NCI-H524 (cell line): Measurements from ENCODE around the gene NPPA.

Source experiments
- DNase-seq, 2 experiments: peaks; one replicate each; lab custom pipeline; 2025; lab: John Stamatoyannopoulos, UW

The NPPA gene

DNA sequence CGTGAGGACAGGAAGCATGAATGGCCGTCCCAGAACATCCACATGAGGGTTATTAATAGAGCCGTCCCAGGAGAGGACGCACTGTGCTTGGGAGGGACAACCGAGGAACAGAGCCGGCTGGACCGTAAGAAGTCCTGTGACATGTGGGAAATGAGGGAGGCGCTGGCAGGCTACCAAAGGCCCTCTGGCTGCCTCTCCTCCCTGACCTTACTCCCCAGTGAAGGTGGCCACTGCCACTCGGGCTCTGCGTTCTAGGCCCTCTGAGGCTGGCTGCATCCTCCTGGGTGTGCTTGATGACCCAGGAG lies 26.6 kb upstream of the NPPA start:
- no peak for DNase-seq

DNA sequence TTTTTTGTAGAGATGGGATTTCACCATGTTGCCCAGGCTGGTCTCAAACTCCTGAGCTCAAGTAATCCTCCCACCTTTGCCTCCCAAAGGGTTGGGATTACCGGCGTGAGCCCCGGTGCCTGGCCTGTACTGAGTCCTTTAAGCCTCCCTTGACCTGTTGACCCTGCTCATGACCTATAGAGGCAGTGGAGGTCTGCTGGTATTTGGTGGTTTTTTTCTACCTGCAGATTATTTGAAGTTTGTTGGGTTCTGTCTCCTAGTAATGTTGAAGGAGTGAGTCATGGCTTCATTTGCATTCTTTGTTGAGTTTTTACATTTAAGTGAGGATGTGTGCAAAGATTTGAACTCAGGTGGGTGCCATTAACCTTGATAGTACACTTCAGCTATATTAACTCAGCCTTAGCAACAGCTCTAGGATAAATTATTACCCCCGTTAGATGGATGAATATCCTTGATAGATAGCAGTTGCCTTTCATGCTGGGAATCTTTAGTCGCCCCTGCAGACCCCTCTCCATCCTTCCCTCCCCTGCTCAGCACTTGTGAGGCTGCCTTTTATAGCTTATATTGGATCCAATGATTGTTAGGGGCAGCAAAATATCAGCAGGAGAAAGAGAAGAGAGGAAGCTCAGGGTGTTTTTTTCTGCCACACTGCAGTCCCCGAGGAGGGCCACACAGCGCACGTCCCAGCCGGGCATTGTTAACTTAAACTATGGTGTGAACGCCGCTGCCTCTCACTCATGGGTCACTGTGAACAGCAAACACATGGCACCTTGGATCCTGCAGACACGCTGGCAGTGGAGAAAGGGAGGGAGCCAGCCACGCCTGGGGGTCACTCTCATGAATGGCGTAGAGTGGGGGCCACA lies 26.0 kb upstream of the NPPA start:
- no peak for DNase-seq

DNA sequence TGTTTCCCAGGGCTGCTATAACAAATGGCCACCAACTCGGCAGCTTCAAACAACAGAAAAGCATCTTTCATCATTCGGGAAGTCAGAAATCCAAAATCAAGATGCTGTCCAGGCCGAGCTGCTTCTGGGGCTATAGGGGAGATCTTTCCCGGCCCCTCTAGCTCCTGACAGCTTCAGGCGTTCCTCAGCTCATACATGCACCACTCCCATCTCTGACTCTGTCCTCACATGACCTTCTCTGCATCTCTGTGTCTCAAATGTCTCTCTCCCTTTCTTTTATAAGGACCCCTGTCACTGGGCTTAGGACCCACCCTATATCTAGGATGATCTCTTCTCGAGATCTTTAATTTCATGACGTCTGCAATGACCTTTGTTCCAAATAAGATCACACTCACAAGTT lies 25.0 kb upstream of the NPPA start:
- DNase-seq: no peak

DNA sequence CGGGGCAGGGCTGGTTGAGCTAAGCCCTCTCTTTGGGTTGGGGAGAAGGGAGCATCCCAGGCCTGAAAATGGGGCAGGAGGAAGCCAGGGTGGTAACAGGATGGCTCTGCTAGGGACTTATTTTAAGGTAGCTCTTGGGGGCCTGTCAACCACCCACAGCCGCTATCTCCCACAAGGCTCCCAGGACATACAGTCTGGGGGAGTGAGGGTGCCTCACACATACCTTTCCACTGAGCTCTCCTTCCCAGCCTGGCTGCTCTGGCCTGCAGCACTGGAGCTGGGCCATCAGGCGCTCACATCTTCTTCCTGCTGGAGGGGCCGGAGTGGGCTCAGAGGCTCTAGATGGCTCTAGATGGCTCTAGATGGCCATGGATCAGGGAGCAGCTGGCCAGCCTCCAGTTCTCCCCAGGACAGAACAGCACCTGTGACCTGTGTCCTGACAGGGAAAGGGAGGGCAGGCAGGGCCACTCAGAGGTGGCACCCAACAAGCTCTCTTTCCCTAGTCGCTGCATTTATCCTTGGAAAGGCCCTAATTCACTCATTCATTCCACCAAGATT lies 22.1 kb upstream of the NPPA start:
- no peak for DNase-seq

DNA sequence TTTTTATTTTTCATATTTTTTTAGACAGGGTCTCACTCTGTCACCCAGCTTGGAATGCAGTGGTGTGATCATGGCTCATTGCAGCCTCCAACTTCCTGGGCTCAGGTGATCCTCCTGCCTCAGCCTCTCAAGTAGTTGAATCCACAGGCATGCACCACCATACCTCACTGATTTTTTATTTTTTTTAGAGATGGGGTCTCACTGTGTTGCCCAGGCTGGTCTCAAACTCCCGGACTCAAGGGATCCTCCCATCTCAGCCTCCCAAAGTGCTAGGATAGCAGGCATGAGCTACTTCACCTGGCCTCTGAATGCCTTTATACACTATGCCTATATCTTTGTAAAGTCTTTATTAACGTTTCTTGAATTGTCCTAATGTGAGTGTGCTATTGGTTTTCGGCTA lies 21.5 kb upstream of the NPPA start:
- DNase-seq: no peak

DNA sequence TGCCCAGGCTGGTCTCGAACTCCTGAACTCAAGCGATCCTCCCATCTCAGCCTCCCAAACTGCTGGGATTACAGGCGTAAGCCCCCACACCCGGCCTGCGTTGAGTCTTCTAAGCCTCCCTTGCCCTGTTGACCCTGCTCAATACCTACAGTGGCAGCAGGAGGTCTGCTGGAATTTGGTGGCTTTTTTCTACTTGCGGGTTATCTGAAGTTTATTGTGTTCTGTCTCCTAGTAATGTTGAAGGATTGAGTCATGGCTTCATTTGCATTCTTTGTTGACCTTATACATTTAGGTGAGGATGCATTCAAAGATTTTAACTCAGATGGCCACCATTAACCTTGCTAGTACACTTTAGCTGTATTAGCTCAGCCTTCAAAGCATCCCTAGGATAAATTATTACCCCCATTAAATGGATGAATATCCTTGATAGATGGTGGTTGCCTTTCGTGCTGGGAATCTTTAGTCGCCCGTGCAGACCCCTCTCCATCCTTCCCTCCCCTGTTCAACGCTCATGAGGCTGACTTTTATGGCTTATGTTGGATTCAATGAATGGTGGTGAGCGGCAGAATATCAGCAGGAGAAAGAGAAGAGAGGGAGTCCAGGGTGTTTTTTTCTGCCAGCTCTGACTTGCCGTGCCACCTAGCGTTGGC lies 20.9 kb upstream of the NPPA start:
- no peak for DNase-seq

DNA sequence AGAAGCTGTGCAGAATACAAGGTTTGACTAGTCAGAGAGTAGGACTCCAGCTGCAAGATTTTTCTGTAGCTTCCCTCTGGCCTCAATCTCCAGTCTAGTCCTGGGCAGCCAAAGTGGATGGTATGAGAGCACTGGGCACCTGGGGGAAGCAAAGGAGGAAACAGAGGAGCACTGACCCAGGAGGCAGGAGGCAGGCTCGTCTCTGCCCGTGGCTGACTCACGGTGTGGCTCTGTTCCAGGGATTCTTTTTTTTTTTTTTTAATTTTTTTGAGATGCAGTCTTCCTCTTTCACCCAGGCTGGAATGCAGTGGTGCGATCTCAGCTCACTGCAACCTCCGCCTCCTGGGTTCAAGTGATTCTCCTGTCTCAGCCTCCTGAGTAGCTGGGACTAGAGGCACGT lies 15.3 kb upstream of the NPPA start:
- no peak for DNase-seq

DNA sequence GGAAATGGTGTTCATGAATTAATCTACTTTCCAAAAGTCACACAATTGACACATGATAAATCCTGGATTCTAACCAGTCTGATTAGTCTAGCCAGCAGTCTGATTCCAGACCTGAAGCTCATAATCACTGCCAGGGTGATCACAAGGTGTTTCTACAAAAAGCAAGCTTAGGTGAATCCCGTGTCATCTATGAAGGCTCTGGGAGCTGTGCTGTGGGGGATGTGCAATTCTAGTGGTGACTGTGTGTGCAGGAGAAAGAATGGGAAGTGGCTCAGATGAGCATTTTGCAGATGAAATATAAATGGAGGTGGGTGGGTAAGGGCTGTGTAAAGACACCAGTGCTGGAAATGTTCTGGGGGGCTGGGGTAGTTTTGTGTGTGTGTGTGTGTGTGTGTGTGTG lies 13.0 kb upstream of the NPPA start:
- DNase-seq: no peak

DNA sequence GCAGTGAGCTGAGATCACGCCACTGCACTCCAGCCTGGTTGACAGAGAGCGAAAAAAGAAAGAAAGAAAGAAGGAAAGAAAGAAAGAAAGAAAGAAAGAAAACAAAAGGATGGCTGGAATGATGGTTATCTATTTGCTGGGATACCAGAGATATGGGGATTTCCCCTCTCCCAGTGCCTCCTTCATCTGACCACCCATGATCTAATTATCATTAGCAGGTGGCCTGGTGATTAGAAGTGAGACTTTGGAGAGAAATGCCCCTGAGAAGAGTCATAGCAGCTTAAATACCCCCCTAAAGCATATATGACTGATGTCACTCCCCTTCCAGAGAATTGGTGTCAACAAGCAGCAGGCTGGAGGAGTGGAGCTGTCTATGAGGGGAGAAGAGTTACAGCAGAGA lies 12.5 kb upstream of the NPPA start:
- DNase-seq: peak in 1 of 2 experiments; percentile 51

DNA sequence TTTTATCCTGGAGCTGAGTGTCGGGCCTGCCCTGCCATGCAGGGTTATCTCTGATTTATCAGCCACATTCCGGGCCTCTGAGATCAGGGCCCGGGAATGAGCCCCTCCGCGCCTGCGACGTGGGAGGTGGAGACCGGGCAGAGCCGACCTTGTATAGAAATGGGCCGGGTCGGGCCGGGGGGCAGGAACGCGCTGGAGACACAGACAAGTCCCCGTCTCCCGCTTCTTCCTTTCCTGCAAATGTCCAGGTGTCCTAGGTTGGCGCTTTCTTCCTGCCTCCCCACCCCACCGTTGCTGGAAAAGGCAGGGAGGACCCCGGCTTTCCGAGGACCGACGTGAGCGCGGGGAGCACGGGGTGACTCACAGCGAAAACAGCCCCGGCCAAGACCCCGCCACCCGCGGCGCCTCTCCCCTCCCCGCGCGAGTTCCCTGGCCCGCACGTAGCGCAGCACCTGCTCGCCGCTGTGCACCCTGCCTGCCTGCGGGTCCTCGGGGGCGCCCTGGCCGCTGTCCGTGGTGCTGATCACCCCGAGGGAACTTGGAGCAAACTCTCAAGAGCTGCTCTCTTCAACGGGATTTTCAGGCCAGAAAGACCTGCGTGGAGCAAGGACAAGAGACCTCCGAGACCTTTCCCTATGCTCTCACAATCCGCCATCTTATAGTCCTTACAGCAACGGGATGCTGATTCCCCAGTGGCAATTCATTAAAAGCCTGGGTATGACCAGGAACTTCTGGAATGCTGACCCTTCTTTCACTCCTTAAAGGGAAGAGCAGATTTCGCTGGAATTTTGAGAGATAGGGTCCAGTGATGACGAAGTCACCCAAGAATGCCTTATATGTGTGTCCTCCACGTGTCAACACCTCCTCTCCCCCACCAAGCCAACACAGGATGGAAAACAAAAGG lies 11.6 kb upstream of the NPPA start:
- DNase-seq: no peak

DNA sequence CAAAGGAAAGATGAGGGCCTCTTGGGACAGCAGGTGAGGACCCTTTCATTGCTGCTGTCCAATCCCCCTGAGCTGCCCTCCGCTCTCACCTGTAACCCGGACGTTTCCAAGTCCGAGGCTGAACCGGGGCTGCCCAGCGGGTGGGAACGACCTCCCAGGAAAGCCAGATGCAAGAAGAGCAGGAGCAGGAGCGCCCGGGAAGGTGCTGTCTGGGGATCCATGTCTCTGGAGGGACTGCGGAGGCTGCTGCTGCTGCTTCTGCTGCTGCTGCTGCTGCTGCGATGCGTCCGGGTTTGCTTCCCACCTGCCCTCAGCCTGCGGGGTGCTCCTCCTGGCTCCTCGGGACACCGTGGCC lies 11.0 kb upstream of the NPPA start, which contains the start of gene NPPB:
TSS of gene NPPB (minus strand) at position 333 of the 355 bp plus-strand sequence. CDS start at position 221, 112 bp downstream.
- DNase-seq: no peak

DNA sequence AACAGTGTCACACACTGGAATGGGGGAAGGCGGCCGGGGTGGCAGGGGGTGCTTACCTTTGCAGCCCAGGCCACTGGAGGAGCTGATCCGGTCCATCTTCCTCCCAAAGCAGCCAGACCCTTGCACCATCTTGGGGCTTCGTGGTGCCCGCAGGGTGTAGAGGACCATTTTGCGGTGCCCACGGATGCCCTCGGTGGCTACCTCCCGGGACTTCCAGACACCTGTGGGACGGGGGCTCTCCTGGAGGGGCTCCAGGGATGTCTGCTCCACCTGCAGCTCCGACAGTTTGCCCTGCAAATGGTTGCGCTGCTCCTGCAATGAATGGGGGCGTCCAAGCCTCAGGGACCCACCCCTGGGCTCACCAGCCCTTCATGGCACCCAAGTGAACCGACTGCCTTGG lies 10.6 kb upstream of the NPPA start:
- DNase-seq: no peak

DNA sequence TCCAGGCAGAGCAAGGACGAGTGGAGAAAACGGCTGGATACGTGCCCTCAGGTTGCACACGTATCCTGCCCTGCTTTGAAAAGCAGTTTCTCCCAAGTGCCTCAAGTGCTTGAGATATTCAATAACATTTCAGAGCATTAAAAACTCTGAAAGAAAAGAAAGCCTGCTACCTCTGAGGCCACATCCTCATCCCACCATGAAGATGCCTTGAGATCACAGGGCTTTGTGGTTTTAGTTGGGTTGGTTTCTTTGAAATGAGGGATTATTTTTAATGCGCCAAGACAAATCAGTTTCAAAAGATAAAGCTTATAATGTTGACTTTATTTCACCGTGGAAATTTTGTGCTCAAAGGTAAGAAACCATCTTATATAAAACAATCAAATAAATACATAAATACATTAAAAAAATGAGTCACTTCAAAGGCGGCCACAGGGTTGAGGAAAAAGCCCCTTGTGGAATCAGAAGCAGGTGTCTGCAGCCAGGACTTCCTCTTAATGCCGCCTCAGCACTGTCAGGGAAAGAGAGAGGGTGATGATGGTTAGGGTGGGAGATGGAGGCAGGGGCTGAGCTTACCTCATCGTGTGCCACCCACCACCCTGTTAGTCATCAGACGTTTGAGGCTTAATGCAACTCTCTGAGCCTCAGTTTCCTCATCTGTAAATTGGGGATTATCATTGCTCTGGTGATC lies 9.7 kb upstream of the NPPA start:
- no peak for DNase-seq

DNA sequence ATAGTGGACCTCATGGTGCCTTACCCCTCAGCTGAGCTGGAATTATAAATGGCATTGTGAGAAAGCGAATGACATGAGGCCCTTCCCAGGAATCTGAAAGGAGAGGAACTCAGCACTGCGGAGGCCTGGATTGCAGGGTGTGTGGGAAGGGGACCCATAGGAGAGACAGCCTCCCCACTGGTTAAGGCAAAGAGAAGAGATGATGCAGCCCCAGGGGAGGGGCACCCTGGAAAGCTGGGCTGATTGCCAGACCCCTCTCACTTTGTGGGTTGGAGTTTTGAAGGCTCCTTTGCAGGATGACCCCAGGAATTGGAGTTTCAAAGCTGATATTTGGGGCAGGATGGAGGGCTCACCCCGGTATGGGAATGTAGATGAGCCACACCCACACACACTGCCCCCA lies 9.1 kb upstream of the NPPA start:
- no peak for DNase-seq

DNA sequence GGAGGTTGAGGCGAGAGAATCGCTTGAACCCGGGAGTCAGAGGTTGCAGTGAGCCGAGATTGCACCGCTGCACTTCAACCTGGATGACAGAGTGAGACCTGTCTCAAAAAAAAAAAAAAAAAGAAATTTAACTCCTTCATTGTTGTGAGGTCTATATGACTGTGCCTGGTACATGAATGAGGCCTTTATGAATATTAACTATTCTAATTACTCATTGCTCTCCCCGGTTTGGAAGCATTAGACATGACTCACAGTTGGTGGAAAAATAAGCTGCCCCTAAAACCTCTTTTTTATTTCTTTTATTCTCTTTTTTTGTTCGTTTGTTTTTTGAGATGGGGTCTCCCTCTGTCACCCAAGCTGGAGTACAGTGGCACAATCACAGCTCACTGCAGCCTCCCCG lies 7.8 kb upstream of the NPPA start:
- DNase-seq: no peak

DNA sequence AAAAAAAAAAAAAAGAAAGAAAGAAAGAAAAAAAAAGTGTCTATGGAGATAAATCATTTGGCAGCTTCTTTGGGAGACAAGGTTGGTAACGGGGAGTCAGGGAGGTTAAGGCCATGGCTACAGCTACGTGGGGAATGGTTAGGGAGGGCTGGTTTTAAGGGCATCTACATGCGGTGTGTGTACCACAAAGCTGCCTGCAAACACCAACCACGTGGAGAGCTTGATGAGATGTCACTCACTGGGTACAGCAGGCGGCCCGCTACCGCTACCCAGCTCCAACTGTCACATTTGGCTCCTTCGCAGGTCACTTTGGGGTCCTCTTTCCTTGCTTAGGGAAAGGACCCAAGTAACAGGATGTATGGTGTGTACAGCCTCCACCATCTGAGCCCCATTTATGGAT lies 6.9 kb upstream of the NPPA start:
- no peak for DNase-seq

DNA sequence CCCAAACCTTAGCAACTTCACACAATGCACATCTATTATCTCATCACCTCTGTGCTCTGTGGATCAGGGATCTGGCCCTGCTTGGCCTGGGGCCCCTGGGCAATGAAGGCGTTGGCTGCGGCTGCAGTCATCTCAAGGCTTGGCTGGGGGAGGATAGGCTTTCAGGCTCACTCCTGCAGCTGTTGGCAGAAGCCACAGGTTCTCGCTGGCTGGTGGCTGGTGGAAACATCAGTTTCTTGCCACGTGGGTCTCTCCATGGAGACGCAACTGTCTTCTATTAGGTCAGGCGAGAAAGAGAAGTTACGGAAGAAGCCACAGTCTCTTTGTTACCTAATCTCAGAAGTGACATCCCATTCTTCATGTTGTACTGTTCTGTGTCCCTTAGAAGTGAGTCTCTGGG lies 3.6 kb upstream of the NPPA start:
- DNase-seq: no peak

DNA sequence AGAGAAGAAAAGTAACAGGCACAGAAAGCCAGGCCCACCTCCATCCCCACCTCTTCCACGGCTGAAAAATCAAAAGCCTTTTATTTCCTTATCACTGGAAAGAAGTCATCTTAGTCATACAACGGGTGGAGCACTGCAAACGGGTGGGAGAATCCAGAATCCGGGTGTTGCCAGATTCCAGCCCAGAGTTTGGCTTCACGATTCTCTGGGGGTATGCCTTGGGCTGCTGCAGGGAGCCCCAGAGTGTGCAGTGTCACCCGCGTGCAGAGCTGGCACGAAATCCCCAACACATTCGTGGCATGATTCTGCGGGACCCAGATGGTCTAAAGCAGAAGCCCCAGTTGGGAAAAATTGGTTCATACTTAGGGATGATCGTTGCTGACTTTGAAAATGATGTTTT lies 2.6 kb upstream of the NPPA start:
- no peak for DNase-seq

DNA sequence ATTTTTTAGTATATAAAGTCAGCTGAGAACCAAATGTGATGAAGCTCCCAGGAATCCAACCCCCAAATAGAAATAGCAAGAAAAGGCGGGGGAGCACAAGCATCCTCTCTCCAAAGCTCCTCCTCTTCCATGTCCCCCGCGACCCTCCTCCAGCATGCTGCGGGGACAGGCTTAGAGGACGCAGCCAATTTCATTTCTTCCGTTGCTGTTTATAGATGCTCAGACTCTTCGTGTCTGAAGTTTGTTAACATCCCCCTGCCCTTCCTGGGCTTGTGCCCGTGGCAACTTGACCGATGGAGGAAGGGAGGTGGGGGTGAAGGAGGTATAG lies 754 bp upstream of the NPPA start:
- no peak for DNase-seq

DNA sequence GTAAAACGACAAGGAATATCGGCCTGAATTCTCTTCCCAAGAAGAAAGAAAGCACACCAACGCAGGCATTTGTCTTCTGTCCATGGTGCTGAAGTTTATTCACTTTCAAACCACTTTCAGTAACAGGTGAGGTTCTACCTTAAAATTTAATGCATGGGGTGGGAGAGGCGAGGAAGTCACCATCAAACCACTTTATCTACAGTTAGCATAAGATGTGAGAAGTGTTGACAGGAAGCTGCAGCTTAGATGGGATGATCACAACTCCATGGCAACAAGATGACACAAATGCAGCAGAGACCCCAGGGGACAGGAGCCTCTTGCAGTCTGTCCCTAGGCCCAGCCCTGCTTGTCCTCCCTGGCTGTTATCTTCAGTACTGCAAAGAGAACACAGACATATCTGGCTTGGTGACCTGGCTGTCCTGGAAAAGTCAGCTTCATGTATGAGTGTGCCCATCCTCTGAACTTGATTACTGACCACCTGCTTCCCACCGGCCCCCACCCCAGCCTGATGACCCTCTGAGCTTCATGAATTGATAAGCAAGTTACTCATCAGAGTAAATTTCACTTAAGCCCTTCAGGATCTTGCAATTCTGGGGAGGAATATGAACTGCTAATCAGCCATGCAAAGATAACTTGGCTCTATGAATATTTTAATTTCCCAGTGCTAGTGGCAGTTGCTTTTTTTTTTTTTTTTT lies 1.8 kb downstream of the NPPA start:
- peak in 1 of 2 experiments; percentile 11 for DNase-seq
